GM23338 (cell line): Measurements from ENCODE around the gene CEBPZ. TPM values are rescaled to one million over a fixed set of nuclear protein-coding genes. Genes with fewer than 3 reads are reported as not detected.
A peak's percentile ranks its signal among the peaks of the same experiment; 100 is the strongest.

Experiments used
- ATAC-seq: fragments of 200-7000 bp; cut with Tn5 transposase; 3 replicates; pipeline ENCODE4 v1.9.1; 2020
- DNase-seq: peaks from one replicate; pipeline ENCODE4 v3.0.0-alpha.2; 2015; ENCODE audit warnings: low spot score
- H2AFZ ChIP-seq: fragments of 200-600 bp; sonication (generic); 2 replicates; pipeline ENCODE4 v1.8.0; 2016; ENCODE audit warnings: antibody characterized with exemption, mild to moderate bottlenecking, moderate library complexity
- H3F3A ChIP-seq: fragments of 200-600 bp; sonication (generic); replicated peaks from 2 replicates; pipeline ENCODE4 v1.8.0; 2017; ENCODE audit warnings: antibody characterized with exemption, mixed run types, low read depth
- H3K27ac ChIP-seq: fragments of 200-600 bp; sonication (generic); 2 replicates; pipeline ENCODE4 v1.6.1; 2016; ENCODE audit warnings: low read depth
- H3K27me3 ChIP-seq: fragments of 200-600 bp; sonication (generic); 2 replicates; pipeline ENCODE4 v1.8.0; 2016; ENCODE audit warnings: mild to moderate bottlenecking, mixed run types, moderate library complexity; ENCODE audit not compliant: insufficient read depth
- H3K36me3 ChIP-seq: fragments of 200-600 bp; sonication (generic); 2 replicates; pipeline ENCODE4 v1.8.0; 2016; ENCODE audit warnings: mild to moderate bottlenecking; ENCODE audit not compliant: insufficient read depth
- H3K4me1 ChIP-seq: fragments of 200-600 bp; sonication (generic); 2 replicates; pipeline ENCODE4 v1.8.0; 2016; ENCODE audit warnings: mild to moderate bottlenecking, moderate library complexity; ENCODE audit not compliant: insufficient read depth
- H3K4me2 ChIP-seq: fragments of 200-600 bp; sonication (generic); 2 replicates; pipeline ENCODE4 v1.7.1; 2017; ENCODE audit warnings: mixed run types
- H3K4me3 ChIP-seq: fragments of 200-600 bp; sonication (generic); 2 replicates; pipeline ENCODE4 v1.6.1; 2016; ENCODE audit warnings: mixed run types
- H3K79me2 ChIP-seq: fragments of 200-600 bp; sonication (generic); replicated peaks from 2 replicates; pipeline ENCODE4 v1.8.0; 2017; ENCODE audit warnings: mild to moderate bottlenecking; ENCODE audit not compliant: insufficient read depth
- H3K9me2 ChIP-seq: fragments of 200-600 bp; sonication (generic); 2 replicates; pipeline ENCODE4 v1.8.0; 2017; ENCODE audit not compliant: insufficient read depth
- H4K20me1 ChIP-seq: fragments of 200-600 bp; sonication (generic); replicated peaks from 2 replicates; pipeline ENCODE4 v1.8.0; 2017; ENCODE audit warnings: mild to moderate bottlenecking; ENCODE audit not compliant: insufficient read depth
- H3K27ac Mint-ChIP-seq: 2 replicates; pipeline ENCODE4 v1.8.0; 2020; ENCODE audit warnings: inconsistent platforms, mild to moderate bottlenecking, moderate library complexity, mixed read lengths
- H3K27me3 Mint-ChIP-seq: 3 replicates; pipeline ENCODE4 v1.8.0; 2022; ENCODE audit warnings: low read depth, mild to moderate bottlenecking, moderate library complexity, mixed read lengths, inconsistent platforms; ENCODE audit not compliant: insufficient read depth, poor library complexity
- H3K36me3 Mint-ChIP-seq: 3 replicates; pipeline ENCODE4 v1.8.0; 2021; ENCODE audit warnings: low read depth, mild to moderate bottlenecking, inconsistent platforms, moderate library complexity, mixed read lengths
- H3K4me1 Mint-ChIP-seq: 3 replicates; pipeline ENCODE4 v1.8.0; 2020; ENCODE audit warnings: mild to moderate bottlenecking, inconsistent platforms, mixed read lengths
- H3K4me3 Mint-ChIP-seq: 3 replicates; pipeline ENCODE4 v1.8.0; 2021; ENCODE audit warnings: moderate library complexity, mild to moderate bottlenecking, inconsistent platforms, mixed read lengths
- H3K9me3 Mint-ChIP-seq: 3 replicates; pipeline ENCODE4 v1.8.0; 2020; ENCODE audit warnings: moderate library complexity, mild to moderate bottlenecking, inconsistent platforms, mixed read lengths
- CREB1 ChIP-seq: fragments of 250-450 bp; sonication (Bioruptor Pico); IDR thresholded peaks from 2 replicates; pipeline ENCODE4 v1.5.0; 2020; ENCODE audit warnings: low read depth, mild to moderate bottlenecking, moderate library complexity
- EZH2 ChIP-seq: fragments of 200-600 bp; sonication (generic); IDR thresholded peaks from one replicate; pipeline ENCODE4 v1.8.0; 2017; ENCODE audit warnings: antibody characterized with exemption, mild to moderate bottlenecking, low read depth; ENCODE audit not compliant: unreplicated experiment
- JUNB ChIP-seq: IDR thresholded peaks from one replicate; pipeline ENCODE4 v1.6.1; 2016; ENCODE audit warnings: antibody characterized with exemption; ENCODE audit not compliant: unreplicated experiment
- NANOG ChIP-seq: IDR thresholded peaks from 2 replicates; pipeline ENCODE4 v1.6.1; 2016; ENCODE audit warnings: antibody characterized with exemption, borderline replicate concordance
- POLR2AphosphoS5 ChIP-seq: IDR thresholded peaks from 2 replicates; pipeline ENCODE4 v1.6.1; 2016; ENCODE audit warnings: antibody characterized with exemption, low read depth
- ZNF114 ChIP-seq: fragments of 250-450 bp; sonication (Bioruptor Pico); IDR thresholded peaks from 2 replicates; pipeline ENCODE4 v1.5.0; 2020; ENCODE audit warnings: mild to moderate bottlenecking, moderate library complexity
- ZNF331 ChIP-seq: fragments of 250-450 bp; sonication (Bioruptor Pico); IDR thresholded peaks from 2 replicates; pipeline ENCODE4 v1.5.0; 2020; ENCODE audit warnings: low read depth, mild to moderate bottlenecking, moderate library complexity
- polyA plus RNA-seq: library from polyadenylated mRNA; unstranded; fragments of >200 nt; fragmentation: Nextera tagmentation; extraction: Ambion mirVana; gene quantifications from 2 replicates; pipeline ENCODE4 v1.2.1, GENCODE V29; 2016
- total RNA-seq: library from RNA; depleted of rRNA; stranded (reverse); fragments of >200 nt; shearing (Covaris generic); gene quantifications from 2 replicates; pipeline ENCODE4 v1.2.3, GENCODE V29; 2014
- TF ChIP-seq, protein P1 (sequence below): IDR thresholded peaks from 2 replicates; pipeline ENCODE4 v1.6.1; 2016; ENCODE audit warnings: antibody characterized with exemption
- TF ChIP-seq, protein P2 (sequence below), 2 experiments: fragments of 200-600 bp in 1 of 2; sonication (generic) in 1 of 2; conservative IDR thresholded peaks; 2 replicates each; pipeline versions ENCODE4 v1.5.1 to v1.6.1; 2016 to 2017; ENCODE audit warnings: antibody characterized with exemption in 2 of 2, low read depth in 2 of 2, mild to moderate bottlenecking in 2 of 2, moderate library complexity in 1 of 2
- TF ChIP-seq, protein P3 (sequence below): IDR thresholded peaks from one replicate; pipeline ENCODE4 v1.6.1; 2018; ENCODE audit warnings: antibody characterized with exemption; ENCODE audit not compliant: unreplicated experiment

Gene CEBPZ
- total and polyA plus RNA-seq, 2 experiments from 2014 or later = 133 to 185 TPM

DNA sequence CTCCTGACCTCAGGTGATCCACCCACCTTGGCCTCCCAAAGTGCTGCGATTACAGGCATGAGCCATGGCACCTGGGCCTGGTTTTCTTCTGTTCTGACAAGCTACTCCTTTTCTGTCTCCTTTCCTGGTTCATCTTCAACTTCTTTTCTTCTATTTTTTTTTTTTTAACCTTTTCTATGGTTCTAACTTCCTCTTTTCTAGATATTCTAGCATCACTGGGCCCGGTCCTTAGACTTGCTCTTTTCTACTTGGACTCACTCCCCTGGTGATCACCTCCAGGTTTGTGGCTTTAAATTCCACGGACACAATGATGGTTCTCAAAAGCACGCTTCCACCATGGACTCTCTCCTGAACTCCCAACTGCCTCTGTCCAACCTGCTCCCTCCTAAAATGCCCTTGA is 76.6 kb downstream of the CEBPZ start:
- no peak overlapping the region for H3K27ac ChIP-seq
- TF ChIP-seq EZH2 = no peak
- TF ChIP-seq, protein P1, sequence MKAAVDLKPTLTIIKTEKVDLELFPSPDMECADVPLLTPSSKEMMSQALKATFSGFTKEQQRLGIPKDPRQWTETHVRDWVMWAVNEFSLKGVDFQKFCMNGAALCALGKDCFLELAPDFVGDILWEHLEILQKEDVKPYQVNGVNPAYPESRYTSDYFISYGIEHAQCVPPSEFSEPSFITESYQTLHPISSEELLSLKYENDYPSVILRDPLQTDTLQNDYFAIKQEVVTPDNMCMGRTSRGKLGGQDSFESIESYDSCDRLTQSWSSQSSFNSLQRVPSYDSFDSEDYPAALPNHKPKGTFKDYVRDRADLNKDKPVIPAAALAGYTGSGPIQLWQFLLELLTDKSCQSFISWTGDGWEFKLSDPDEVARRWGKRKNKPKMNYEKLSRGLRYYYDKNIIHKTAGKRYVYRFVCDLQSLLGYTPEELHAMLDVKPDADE = no peak
- no peak for TF ChIP-seq JUNB
- Mint-ChIP-seq H3K4me3 (no peak overlapping the region), H3K9me3 (no peaks in the 10 kb centered on the region; the same call in 2 of the 3 replicates), H3K27me3 (peaks cover 9% of the 10 kb centered on the region), H3K27ac (no peak overlapping the region), H3K4me1 (peaks cover 35% of the 10 kb centered on the region), H3K36me3 (peaks cover 23% of the 10 kb centered on the region)
- no peaks in the 10 kb centered on the region for H3K36me3 ChIP-seq
- H3F3A ChIP-seq = 0 out of 2 replicates have a peak, but pooled peaks cover 6% of the 10 kb centered on the region
- no peaks in the 10 kb centered on the region for H4K20me1 ChIP-seq
- H2AFZ ChIP-seq = no peak overlapping the region
- H3K4me1 ChIP-seq = peaks cover 37% of the 10 kb centered on the region
- DNase-seq (no peak), ATAC-seq (no peak)
- H3K79me2 ChIP-seq = peaks cover 60% of the 10 kb centered on the region
- H3K4me2 ChIP-seq = 0 out of 2 replicates have a peak overlapping the region, but pooled peaks have one; percentile 94
- H3K4me3 ChIP-seq = no peak overlapping the region
- peaks cover 4% of the 10 kb centered on the region; the same call in 1 of the 2 replicates for H3K27me3 ChIP-seq
- H3K9me2 ChIP-seq = no peaks in the 10 kb centered on the region

DNA sequence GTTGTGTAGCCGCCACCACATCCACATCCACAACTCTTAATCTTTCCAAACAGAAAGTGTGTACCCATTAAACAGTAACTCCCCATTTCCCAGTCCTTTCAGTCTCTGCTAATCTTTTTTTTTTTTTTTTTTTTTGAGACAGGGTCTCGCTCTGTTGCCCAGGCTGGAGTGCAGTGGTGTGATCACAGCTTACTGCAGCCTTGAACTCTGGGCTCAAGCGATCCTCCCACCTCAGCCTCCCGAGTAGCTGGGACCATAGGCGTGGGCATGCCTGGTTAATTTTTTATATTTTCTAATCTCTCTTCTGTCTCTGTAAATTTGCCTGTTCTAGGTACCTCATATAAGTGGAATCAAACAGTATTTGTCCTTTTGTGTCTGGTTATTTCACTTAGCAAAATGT is 78.2 kb downstream of the CEBPZ start:
- Histone ChIP-seq H3K27ac (no peak overlapping the region), H3K4me2 (no peak overlapping the region), H3K27me3 (peaks cover 4% of the 10 kb centered on the region; the same call in 1 of the 2 replicates), H3K4me1 (peaks cover 29% of the 10 kb centered on the region), H2AFZ (no peak overlapping the region), H3K36me3 (no peaks in the 10 kb centered on the region), H4K20me1 (no peaks in the 10 kb centered on the region), H3K79me2 (peaks cover 70% of the 10 kb centered on the region), H3K4me3 (no peak overlapping the region), H3K9me2 (no peaks in the 10 kb centered on the region), H3F3A (0 out of 2 replicates have a peak, but pooled peaks cover 6% of the 10 kb centered on the region)
- peaks cover 28% of the 10 kb centered on the region for H3K4me1 Mint-ChIP-seq
- no peaks in the 10 kb centered on the region; the same call in 2 of the 3 replicates for H3K9me3 Mint-ChIP-seq
- H3K4me3 Mint-ChIP-seq = no peak overlapping the region
- peaks cover 29% of the 10 kb centered on the region for H3K36me3 Mint-ChIP-seq
- H3K27me3 Mint-ChIP-seq = peaks cover 9% of the 10 kb centered on the region
- H3K27ac Mint-ChIP-seq = no peak overlapping the region
- ATAC-seq (no peak), DNase-seq (no peak)
- TF ChIP-seq, protein P2, sequence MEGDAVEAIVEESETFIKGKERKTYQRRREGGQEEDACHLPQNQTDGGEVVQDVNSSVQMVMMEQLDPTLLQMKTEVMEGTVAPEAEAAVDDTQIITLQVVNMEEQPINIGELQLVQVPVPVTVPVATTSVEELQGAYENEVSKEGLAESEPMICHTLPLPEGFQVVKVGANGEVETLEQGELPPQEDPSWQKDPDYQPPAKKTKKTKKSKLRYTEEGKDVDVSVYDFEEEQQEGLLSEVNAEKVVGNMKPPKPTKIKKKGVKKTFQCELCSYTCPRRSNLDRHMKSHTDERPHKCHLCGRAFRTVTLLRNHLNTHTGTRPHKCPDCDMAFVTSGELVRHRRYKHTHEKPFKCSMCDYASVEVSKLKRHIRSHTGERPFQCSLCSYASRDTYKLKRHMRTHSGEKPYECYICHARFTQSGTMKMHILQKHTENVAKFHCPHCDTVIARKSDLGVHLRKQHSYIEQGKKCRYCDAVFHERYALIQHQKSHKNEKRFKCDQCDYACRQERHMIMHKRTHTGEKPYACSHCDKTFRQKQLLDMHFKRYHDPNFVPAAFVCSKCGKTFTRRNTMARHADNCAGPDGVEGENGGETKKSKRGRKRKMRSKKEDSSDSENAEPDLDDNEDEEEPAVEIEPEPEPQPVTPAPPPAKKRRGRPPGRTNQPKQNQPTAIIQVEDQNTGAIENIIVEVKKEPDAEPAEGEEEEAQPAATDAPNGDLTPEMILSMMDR (conservative IDR thresholded peaks at IDR 0.05; ENCODE audit: low read depth in 2 of 2) = no peak
- no peak for TF ChIP-seq NANOG
- TF ChIP-seq, protein P3, sequence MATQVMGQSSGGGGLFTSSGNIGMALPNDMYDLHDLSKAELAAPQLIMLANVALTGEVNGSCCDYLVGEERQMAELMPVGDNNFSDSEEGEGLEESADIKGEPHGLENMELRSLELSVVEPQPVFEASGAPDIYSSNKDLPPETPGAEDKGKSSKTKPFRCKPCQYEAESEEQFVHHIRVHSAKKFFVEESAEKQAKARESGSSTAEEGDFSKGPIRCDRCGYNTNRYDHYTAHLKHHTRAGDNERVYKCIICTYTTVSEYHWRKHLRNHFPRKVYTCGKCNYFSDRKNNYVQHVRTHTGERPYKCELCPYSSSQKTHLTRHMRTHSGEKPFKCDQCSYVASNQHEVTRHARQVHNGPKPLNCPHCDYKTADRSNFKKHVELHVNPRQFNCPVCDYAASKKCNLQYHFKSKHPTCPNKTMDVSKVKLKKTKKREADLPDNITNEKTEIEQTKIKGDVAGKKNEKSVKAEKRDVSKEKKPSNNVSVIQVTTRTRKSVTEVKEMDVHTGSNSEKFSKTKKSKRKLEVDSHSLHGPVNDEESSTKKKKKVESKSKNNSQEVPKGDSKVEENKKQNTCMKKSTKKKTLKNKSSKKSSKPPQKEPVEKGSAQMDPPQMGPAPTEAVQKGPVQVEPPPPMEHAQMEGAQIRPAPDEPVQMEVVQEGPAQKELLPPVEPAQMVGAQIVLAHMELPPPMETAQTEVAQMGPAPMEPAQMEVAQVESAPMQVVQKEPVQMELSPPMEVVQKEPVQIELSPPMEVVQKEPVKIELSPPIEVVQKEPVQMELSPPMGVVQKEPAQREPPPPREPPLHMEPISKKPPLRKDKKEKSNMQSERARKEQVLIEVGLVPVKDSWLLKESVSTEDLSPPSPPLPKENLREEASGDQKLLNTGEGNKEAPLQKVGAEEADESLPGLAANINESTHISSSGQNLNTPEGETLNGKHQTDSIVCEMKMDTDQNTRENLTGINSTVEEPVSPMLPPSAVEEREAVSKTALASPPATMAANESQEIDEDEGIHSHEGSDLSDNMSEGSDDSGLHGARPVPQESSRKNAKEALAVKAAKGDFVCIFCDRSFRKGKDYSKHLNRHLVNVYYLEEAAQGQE = no peak
- TF ChIP-seq JUNB = no peak
- TF ChIP-seq ZNF114 (CRISPR knock-in tag) = no peak
- no peak for TF ChIP-seq ZNF331 (CRISPR knock-in tag)
- no peak for TF ChIP-seq CREB1 (CRISPR knock-in tag)
- no peak for TF ChIP-seq POLR2AphosphoS5
